Parathyroid adenoma (tissue), 2 donors: ENCODE data around the gene ELAVL4.
"Not testable (repeated sequence)": the region's sequence is repeated elsewhere in the genome, so short reads cannot be mapped to it uniquely, and the experiment has no call there.

ENCODE experiments used
- H2AFZ ChIP-seq: fragments of 300-600 bp; sonication (generic); one replicate; pipeline ENCODE4 v1.7.0; 2017; ENCODE audit warnings: antibody characterized with exemption, mild to moderate bottlenecking
- H3K27ac ChIP-seq: fragments of 300-600 bp; sonication (generic); one replicate; pipeline ENCODE4 v1.7.0; 2017
- H3K27me3 ChIP-seq: fragments of 300-600 bp; sonication (generic); one replicate; pipeline ENCODE4 v1.7.0; 2017; ENCODE audit warnings: low read length; ENCODE audit not compliant: control insufficient read depth, insufficient read depth
- H3K36me3 ChIP-seq: fragments of 300-600 bp; sonication (generic); one replicate; pipeline ENCODE4 v1.7.0; 2017; ENCODE audit warnings: low read length; ENCODE audit not compliant: control insufficient read depth, insufficient read depth
- H3K4me1 ChIP-seq: fragments of 300-600 bp; sonication (generic); one replicate; pipeline ENCODE4 v1.7.0; 2017; ENCODE audit warnings: control low read depth
- H3K4me2 ChIP-seq: fragments of 300-600 bp; sonication (generic); one replicate; pipeline ENCODE4 v1.7.0; 2017; ENCODE audit warnings: low read length
- H3K4me3 ChIP-seq: fragments of 300-600 bp; sonication (generic); one replicate; pipeline ENCODE4 v1.7.0; 2017; ENCODE audit warnings: low read depth, low read length
- H3K79me2 ChIP-seq: fragments of 300-600 bp; sonication (generic); one replicate; pipeline ENCODE4 v1.7.0; 2017; ENCODE audit warnings: control low read depth
- H3K9ac ChIP-seq: fragments of 300-600 bp; sonication (generic); one replicate; pipeline ENCODE4 v1.7.0; 2017; ENCODE audit warnings: mild to moderate bottlenecking
- H3K9me3 ChIP-seq: fragments of 300-600 bp; sonication (generic); one replicate; pipeline ENCODE4 v1.7.0; 2017; ENCODE audit warnings: low read length; ENCODE audit not compliant: control insufficient read depth
- TF ChIP-seq, protein P1 (sequence below): fragments of 300-600 bp; sonication (generic); IDR thresholded peaks from one replicate; pipeline ENCODE4 v1.7.0; 2017; ENCODE audit warnings: antibody characterized with exemption, mild to moderate bottlenecking
- donor health status: primary hyperparathyroidism.

The ELAVL4 gene

DNA sequence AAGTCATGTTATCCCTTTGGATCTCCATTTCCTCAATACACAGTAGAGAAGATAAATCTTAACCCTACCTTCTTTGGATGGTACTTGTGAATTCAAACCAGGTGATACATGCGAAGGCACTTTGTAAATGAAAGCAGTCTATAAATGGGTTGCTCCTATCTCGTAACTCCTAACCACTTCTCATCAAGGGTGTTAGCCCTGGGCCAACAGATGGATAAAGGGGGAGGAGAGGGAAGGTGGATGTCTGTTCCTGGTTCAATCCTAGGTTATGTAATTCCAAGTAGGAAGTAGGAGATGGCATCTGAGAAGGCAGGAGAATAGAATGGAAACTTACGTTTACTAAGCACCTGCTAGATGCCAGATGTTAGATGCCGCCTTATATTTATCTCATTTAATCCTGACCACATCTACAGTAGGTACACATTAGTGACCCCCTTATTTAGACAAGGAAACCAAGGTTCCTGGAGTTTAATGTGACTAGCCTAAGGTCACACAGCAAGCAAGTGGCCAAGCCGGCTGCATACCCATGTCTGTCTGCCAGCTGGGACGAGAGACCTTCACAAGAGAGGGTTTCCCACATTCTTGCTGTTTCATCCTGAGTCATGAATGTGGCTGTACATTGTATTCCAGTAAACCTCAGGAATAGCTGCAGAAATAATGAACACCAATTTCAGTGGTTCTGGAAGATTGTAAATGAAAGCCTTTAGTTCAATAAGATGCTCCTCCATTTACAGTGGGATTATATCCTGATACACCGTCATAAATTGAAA is 47.7 kb downstream of the ELAVL4 start:
- Histone ChIP-seq H3K4me3 (no peak overlapping the region), H3K4me1 (no peaks in the 10 kb centered on the region), H3K79me2 (no peaks in the 10 kb centered on the region), H3K9ac (no peak overlapping the region), H2AFZ (no peak overlapping the region), H3K27ac (no peak overlapping the region), H3K9me3 (no peaks in the 10 kb centered on the region), H3K4me2 (no peak overlapping the region), H3K36me3 (no peaks in the 10 kb centered on the region), H3K27me3 (no peaks in the 10 kb centered on the region)
- TF ChIP-seq, protein P1, sequence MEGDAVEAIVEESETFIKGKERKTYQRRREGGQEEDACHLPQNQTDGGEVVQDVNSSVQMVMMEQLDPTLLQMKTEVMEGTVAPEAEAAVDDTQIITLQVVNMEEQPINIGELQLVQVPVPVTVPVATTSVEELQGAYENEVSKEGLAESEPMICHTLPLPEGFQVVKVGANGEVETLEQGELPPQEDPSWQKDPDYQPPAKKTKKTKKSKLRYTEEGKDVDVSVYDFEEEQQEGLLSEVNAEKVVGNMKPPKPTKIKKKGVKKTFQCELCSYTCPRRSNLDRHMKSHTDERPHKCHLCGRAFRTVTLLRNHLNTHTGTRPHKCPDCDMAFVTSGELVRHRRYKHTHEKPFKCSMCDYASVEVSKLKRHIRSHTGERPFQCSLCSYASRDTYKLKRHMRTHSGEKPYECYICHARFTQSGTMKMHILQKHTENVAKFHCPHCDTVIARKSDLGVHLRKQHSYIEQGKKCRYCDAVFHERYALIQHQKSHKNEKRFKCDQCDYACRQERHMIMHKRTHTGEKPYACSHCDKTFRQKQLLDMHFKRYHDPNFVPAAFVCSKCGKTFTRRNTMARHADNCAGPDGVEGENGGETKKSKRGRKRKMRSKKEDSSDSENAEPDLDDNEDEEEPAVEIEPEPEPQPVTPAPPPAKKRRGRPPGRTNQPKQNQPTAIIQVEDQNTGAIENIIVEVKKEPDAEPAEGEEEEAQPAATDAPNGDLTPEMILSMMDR: no peak

DNA sequence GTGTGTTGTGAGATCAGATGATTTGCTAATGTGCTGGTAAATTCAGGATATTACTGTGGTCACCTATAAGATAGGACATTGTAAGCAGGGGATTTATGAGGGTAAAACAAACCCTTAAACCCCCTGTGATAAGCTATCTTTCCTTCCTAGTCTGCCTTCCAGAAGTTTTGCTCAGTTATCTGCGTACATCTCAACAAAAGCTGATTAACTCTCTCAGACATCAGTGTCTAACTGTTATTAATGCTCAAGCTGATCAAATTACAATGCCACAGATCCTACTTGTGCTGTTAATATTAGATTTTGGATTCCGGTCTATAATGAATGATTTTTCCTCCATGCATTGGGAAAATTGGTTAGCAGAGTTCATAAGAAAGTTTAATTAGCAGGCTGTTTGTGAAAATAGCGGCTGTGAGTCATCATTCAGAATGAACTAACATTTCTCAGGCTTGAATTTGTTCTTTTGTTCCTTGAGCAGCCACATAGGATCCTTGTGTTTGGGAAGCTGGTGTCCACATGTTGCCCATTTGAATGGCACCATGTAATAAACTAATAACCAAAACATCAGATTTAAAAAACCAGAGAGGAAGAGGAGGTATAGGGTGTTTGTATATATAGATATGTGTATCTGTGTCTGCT is 48.7 kb downstream of the ELAVL4 start:
- Histone ChIP-seq H3K27ac (no peak overlapping the region), H3K9me3 (no peaks in the 10 kb centered on the region), H3K36me3 (no peaks in the 10 kb centered on the region), H3K79me2 (no peaks in the 10 kb centered on the region), H3K4me2 (no peak overlapping the region), H3K4me1 (no peaks in the 10 kb centered on the region), H3K9ac (no peak overlapping the region), H3K27me3 (no peaks in the 10 kb centered on the region), H2AFZ (no peak overlapping the region), H3K4me3 (no peak overlapping the region)
- TF ChIP-seq, protein P1: no peak

DNA sequence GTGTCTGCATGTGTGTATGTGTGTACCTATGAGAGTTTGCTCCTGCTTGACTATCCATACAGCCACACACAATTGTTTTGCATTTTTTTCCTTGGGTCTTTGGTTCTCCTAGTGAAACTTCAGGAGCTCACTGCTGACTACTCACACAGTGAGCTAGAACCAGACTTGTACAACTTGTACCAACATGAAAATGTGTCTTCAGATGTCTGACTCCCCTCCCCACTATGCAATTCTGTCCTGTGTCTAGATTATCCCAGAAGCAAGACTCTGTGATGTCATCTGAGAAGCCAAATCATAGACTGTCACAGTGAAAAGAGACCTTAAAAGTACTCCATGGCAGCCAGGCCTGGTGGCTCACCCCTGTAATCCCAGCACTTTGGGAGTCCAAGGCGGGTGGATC is 49.7 kb downstream of the ELAVL4 start:
- TF ChIP-seq, protein P1: no peak
- no peaks in the 10 kb centered on the region for H3K36me3 ChIP-seq
- no peak overlapping the region for H3K4me3 ChIP-seq
- no peak overlapping the region for H3K4me2 ChIP-seq
- no peaks in the 10 kb centered on the region for H3K27me3 ChIP-seq
- no peaks in the 10 kb centered on the region for H3K4me1 ChIP-seq
- no peaks in the 10 kb centered on the region for H3K9me3 ChIP-seq
- H2AFZ ChIP-seq: no peak overlapping the region
- no peak overlapping the region for H3K27ac ChIP-seq
- no peak overlapping the region for H3K9ac ChIP-seq
- H3K79me2 ChIP-seq: no peaks in the 10 kb centered on the region

DNA sequence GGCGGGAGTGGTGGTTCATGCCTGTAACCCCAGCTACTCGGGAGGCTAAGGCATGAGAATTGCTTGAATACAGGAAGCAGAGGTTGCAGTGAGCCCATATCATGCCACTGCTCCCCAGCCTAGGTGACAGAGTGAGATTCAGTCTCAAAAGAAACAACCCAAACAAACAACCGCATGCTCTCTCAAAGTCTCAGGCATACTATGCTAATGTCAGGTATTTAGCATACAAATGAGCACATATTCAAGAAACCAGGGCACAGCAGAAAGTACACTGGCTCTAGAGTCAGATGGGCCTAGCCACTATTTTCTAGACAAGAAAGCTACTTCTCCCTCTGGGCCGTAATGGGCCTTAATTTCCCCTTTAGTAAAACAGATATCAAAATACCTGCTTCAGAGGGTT is 55.0 kb downstream of the ELAVL4 start:
- Histone ChIP-seq H3K4me3 (no peak overlapping the region), H3K9ac (no peak overlapping the region), H3K27ac (no peak overlapping the region), H3K27me3 (no peaks in the 10 kb centered on the region), H3K9me3 (no peaks in the 10 kb centered on the region), H3K4me2 (no peak overlapping the region), H3K79me2 (no peaks in the 10 kb centered on the region), H3K36me3 (no peaks in the 10 kb centered on the region), H2AFZ (no peak overlapping the region), H3K4me1 (no peaks in the 10 kb centered on the region)
- TF ChIP-seq, protein P1: no peak

DNA sequence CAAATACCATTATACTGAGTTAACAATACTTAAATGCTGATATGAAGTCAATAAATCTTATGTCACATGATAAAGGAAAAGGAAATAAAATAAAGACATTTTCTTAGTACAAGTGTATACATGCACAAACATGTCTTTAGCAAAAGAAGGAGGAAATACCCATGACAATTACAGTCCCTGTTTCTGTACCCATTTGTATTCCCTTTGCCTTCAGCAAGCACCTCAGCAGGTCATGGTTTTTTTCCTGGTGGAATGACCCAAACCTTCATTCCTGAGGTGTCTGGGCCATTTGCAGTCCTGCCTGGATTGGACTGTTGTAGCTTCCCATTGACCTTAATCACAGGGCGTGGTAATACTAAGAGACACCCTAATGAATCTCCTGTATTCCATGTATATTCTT is 57.6 kb downstream of the ELAVL4 start:
- H3K4me2 ChIP-seq, H2AFZ ChIP-seq, H3K4me3 ChIP-seq, H3K9ac ChIP-seq, H3K79me2 ChIP-seq, H3K4me1 ChIP-seq, H3K27me3 ChIP-seq, H3K36me3 ChIP-seq, H3K9me3 ChIP-seq, H3K27ac ChIP-seq: not testable (repeated sequence)
